GM12878 (cell line): ENCODE measurements around the gene RPS6KL1. TPM values are rescaled to one million over a fixed set of nuclear protein-coding genes. Genes with fewer than 3 reads are reported as not detected.

ENCODE experiments used
- ATAC-seq: fragments of 200-7000 bp; cut with Tn5 transposase; 3 replicates; pipeline ENCODE4 v1.9.1; 2020; ENCODE audit warnings: mild to moderate bottlenecking, moderate library complexity
- BruUV-seq: library from RNA; stranded (reverse); fragments of 400-500 nt; replicated peaks from 2 replicates; lab custom pipeline; 2021; lab: Mats Ljungman, UMichigan
- CTCF ChIA-PET: fragments of 300-600 bp; sonication (Branson Sonifier 250); formaldehyde crosslinking; extraction: SDS; loops from one replicate; lab custom pipeline; 2021; ENCODE audit warnings: inconsistent platforms; lab: Yijun Ruan, JAX
- POLR2A ChIA-PET: fragments of 350-600 bp; formaldehyde crosslinking; extraction: SDS; loops from one replicate; lab custom pipeline; 2021; ENCODE audit warnings: inconsistent platforms; lab: Charles Lee
- RAD21 ChIA-PET: fragments of 300-600 bp; sonication (Branson Sonifier 250); formaldehyde crosslinking; loops from one replicate; lab custom pipeline; 2023; ENCODE audit warnings: antibody characterized with exemption; ENCODE audit not compliant: unreplicated experiment; lab: Charles Lee
- SMC1A ChIA-PET: fragments of 300-600 bp; sonication (Branson Sonifier 250); formaldehyde crosslinking; loops from one replicate; lab custom pipeline; 2023; ENCODE audit not compliant: unreplicated experiment, uncharacterized antibody; lab: Charles Lee
- DNase-seq: peaks from one replicate; pipeline ENCODE4 v3.0.0-alpha.2; 2011; ENCODE audit warnings: low read depth, low spot score
- FAIRE-seq: peaks from 3 replicates; lab custom pipeline; 2011; peaks lifted over from hg19 to GRCh38; lab: Jason Lieb, UNC
- H2AFZ ChIP-seq: 2 replicates; pipeline ENCODE4 v1.6.0; 2011; ENCODE audit warnings: low read depth, low read length, control low read depth; ENCODE audit not compliant: control insufficient read depth
- H3K27ac ChIP-seq: 2 replicates; pipeline ENCODE4 v1.5.1; 2011; ENCODE audit warnings: control low read depth; ENCODE audit not compliant: control insufficient read depth, insufficient read depth
- H3K27me3 ChIP-seq, 2 experiments: replicated peaks in 1 of 2; 2 replicates each; pipeline versions ENCODE4 v1.6.0 to v1.6.1; 2011; ENCODE audit warnings: low read length in 1 of 2; ENCODE audit not compliant: control insufficient read depth in 2 of 2, insufficient read depth in 2 of 2
- H3K36me3 ChIP-seq, 2 experiments: 2 replicates each; pipeline ENCODE4 v1.5.1; 2011; ENCODE audit warnings: low read length in 1 of 2; ENCODE audit not compliant: control insufficient read depth in 2 of 2, insufficient read depth in 2 of 2
- H3K4me1 ChIP-seq: 2 replicates; pipeline ENCODE4 v1.6.1; 2011; ENCODE audit warnings: mild to moderate bottlenecking, low read length, moderate library complexity, mixed read lengths; ENCODE audit not compliant: control insufficient read depth, insufficient read depth
- H3K4me2 ChIP-seq: 2 replicates; pipeline ENCODE4 v1.6.0; 2011; ENCODE audit warnings: control low read depth; ENCODE audit not compliant: control insufficient read depth, insufficient read depth
- H3K4me3 ChIP-seq: fragments of 200-600 bp; sonication (generic); 2 replicates; pipeline ENCODE4 v1.5.1; 2016
- H3K79me2 ChIP-seq: 2 replicates; pipeline ENCODE4 v1.6.0; 2011; ENCODE audit warnings: low read length; ENCODE audit not compliant: control insufficient read depth, insufficient read depth
- H3K9ac ChIP-seq: 2 replicates; pipeline ENCODE4 v1.8.0; 2011; ENCODE audit warnings: low read length, control low read depth, mixed read lengths; ENCODE audit not compliant: control insufficient read depth, insufficient read depth
- H3K9me3 ChIP-seq: replicated peaks from 3 replicates; pipeline ENCODE4 v1.5.1; 2011; ENCODE audit warnings: mild to moderate bottlenecking, low read length; ENCODE audit not compliant: control insufficient read depth, insufficient read depth
- H4K20me1 ChIP-seq: 2 replicates; pipeline ENCODE4 v1.6.0; 2011; ENCODE audit not compliant: control insufficient read depth, insufficient read depth
- BCLAF1 ChIP-seq: fragments of 450-650 bp; IDR thresholded peaks from 2 replicates; pipeline ENCODE4 v1.6.1; 2017; ENCODE audit warnings: antibody characterized with exemption, mild to moderate bottlenecking, moderate library complexity
- BRCA1 ChIP-seq: IDR thresholded peaks from 2 replicates; pipeline ENCODE4 v1.6.1; 2011; ENCODE audit warnings: low read depth, low read length, improper control_type of control experiment
- KLF5 ChIP-seq: fragments of 450-650 bp; IDR thresholded peaks from 2 replicates; pipeline ENCODE4 v1.6.1; 2014; ENCODE audit warnings: mild to moderate bottlenecking; ENCODE audit not compliant: partially characterized antibody
- NRF1 ChIP-seq: conservative IDR thresholded peaks from 2 replicates; pipeline ENCODE4 v1.6.1; 2011; ENCODE audit warnings: mild to moderate bottlenecking, low read depth, low read length, improper control_type of control experiment
- YBX1 ChIP-seq: fragments of 450-650 bp; IDR thresholded peaks from 2 replicates; pipeline ENCODE4 v1.6.1; 2016; ENCODE audit warnings: antibody characterized with exemption
- ZNF384 ChIP-seq: IDR thresholded peaks from 2 replicates; pipeline ENCODE4 v1.6.1; 2012; ENCODE audit warnings: low read depth, mild to moderate bottlenecking, low read length, improper control_type of control experiment, borderline replicate concordance
- WGBS: methylation state at CpG from one replicate; pipeline ENCODE4 v1.1.6; 2016; ENCODE audit warnings: low lambda C conversion rate; ENCODE audit not compliant: insufficient replicate concordance, insufficient coverage; ENCODE audit errors: missing lambda C conversion rate; 5-methylcytosine and 5-hydroxymethylcytosine counted together
- in situ Hi-C: fragments of 300-500 bp; cut with MboI; formaldehyde crosslinking; loops from 9 replicates; pipeline ENCODE4 v1.14.3; 2018; ENCODE audit warnings: mixed read lengths
- intact Hi-C: fragments of 100-400 bp; cut with micrococcal nuclease; formaldehyde crosslinking; loops from one replicate; pipeline ENCODE4 v1.14.2; 2022; ENCODE audit not compliant: unreplicated experiment
- polyA plus RNA-seq, 11 experiments: library from polyadenylated mRNA; depleted of rRNA in 4 of 11; unstranded in 6 of 11; stranded (reverse) in 5 of 11; fragments of >200 nt; fragmentation: Nextera tagmentation in 4 of 11; fragmentation: Illumina TruSeq in 1 of 11; extraction: Ambion mirVana in 4 of 11; extraction: Trizol in 1 of 11; gene quantifications; 1 replicate in 1 of 11; 2 replicates in 10 of 11; pipeline versions ENCODE4 v1.2.1 to v1.2.3, GENCODE V29; 2011 to 2016; ENCODE audit warnings: inconsistent platforms in 2 of 11, missing spikeins in 2 of 11, low read depth in 1 of 11
- total RNA-seq, 4 experiments: library from RNA; depleted of rRNA in 3 of 4; stranded (reverse); fragments of >200 nt in 3 of 4; fragmentation: Illumina TruSeq in 1 of 4; extraction: Trizol in 1 of 4; gene quantifications; 2 replicates each; pipeline versions ENCODE4 v1.2.1 to v1.2.3, GENCODE V29; 2013 to 2021

Gene RPS6KL1
- total and polyA plus RNA-seq, 10 of the 15 experiments (the other 5 are each of a cell fraction or from before 2014, with no cell fraction given): 0.04 to 4.2 (median 2.0) TPM

DNA sequence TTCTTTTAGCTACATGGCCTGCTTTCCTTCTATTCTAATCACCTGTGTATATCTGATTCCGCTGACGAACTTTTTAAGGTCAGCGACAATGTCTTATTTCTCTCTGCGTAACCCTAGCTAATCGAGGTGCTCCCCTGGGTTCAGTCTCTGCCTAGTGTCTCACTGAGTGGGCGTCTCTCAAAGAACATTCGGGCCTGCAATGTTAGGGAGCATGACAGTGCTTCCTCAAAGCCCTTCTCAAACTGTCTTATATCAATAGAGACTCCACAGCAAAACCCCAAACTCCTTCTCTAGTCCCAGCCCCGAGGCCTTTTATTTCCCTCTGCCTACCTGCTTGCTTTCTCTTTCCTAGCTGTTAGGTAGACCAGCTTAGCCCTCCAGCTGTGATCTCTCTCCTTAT is 13.7 kb upstream of the RPS6KL1 start:
- no peaks in the 10 kb centered on the region for H3K27me3 ChIP-seq
- no peak overlapping the region for H3K9ac ChIP-seq
- H3K79me2 ChIP-seq: no peaks in the 10 kb centered on the region
- ChIA-PET POLR2A (no interaction called here), RAD21 (no interaction called here), CTCF (interaction anchor here (1.0 to 1.2 kb wide), 4 partner anchors 9 to 151 kb away, joined by 3 to 5 read pairs (median 4); no protein-coding TSS in a partner anchor), SMC1A (no interaction called here)
- H3K4me3 ChIP-seq: no peak overlapping the region
- TF ChIP-seq BRCA1: no peak
- no peak for TF ChIP-seq KLF5
- TF ChIP-seq YBX1: no peak
- TF ChIP-seq BCLAF1: no peak
- TF ChIP-seq NRF1: no peak
- TF ChIP-seq ZNF384: no peak
- WGBS: 61% methylated on average over 8 of the region's 8 CpGs
- no peak overlapping the region for H2AFZ ChIP-seq
- peaks cover 39% of the 10 kb centered on the region for H3K4me1 ChIP-seq
- no peaks in the 10 kb centered on the region for H3K36me3 ChIP-seq
- ATAC-seq: no peak
- no TSS peak for BruUV-seq
- intact Hi-C loops: no loop called here
- no peak for DNase-seq
- H4K20me1 ChIP-seq: no peaks in the 10 kb centered on the region
- no peak overlapping the region for H3K4me2 ChIP-seq
- in situ Hi-C loops: no loop called here
- H3K9me3 ChIP-seq: no peaks in the 10 kb centered on the region; the same call in 2 of the 3 replicates
- FAIRE-seq: no peak
- H3K27ac ChIP-seq: no peak overlapping the region
